ENCODE results near the gene FRMD4A.

Gene FRMD4A

DNA sequence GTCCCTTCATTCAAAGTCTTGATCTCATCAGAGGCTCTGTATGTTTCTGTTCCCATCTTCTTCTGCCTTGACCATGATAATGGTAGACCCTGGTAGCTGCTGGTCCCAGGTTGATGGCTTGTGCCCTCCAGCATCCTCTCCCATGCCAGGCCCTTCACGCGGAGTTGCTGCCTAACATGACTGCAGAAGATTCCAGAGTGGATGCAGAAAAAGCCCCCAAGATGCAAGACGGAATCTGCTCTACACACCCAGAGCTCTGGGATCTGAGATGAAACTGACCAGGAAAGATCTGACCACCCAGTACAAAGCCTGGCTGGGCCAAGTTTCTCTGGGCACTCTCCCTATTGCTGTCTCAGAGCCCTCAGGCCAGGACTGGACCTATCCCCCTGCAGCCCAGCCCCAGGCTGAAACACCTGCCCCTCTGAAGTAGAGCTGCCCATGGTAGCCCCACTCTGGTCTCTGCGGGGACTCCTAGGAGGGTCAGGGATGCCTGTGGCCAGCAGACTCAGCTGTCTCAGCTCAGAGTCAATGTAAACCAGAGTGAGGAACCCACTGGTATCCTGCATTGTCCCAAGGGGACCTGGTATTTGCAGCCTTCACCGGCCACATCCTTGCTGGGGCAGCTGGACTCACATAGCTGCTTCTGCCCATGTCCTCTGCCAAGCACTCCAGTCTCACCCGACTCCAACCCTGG, 9.5 kb upstream of the FRMD4A start:
- no peak for DNase-seq (ENCODE audit: low read depth in 2 of 2)

DNA sequence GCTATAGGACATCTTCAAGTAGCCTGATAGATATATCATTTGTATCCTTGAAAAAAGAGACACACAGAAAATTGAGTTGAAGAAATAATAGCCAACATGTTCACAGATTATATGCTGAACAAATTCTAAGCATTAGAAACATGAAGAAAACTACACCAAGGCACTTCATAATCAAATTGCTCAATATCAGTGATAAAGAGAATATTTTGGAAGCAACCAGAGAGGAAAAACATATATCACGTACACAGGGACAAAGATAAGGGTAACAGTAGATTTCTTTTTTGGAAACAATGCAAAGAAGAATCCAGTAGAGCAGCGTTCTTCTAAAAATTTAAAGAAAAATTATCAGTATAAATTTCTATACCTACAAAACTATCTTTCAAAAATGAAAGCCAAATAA, 6.0 kb upstream of the FRMD4A start:
- DNase-seq (ENCODE audit: low read depth in 2 of 2) = no peak

DNA sequence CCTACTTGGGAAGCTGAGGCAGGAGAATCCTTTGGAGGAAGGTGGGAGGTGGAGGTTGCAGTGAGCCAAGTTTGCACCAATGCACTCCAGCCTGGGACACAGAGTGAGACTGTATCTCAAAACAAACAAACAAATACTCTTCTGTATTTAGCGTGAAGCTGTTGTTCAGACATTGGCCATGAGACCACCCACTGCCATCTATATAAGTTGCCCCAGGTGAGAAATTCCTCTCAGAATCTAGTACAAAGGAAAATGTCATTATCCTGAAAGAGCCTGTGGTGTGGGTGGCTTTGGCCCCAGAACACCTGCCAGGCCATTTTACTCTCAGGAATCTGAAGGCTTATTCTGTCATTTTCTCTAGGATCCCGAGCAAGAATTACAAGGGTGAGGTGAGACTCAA, 4.0 kb upstream of the FRMD4A start:
- DNase-seq (ENCODE audit: low read depth in 2 of 2) = no peak

GRCh38 chr10:14333606-14334005, 2.9 kb upstream of the FRMD4A start:
- DNase-seq (ENCODE audit: low read depth in 2 of 2) = no peak

DNA sequence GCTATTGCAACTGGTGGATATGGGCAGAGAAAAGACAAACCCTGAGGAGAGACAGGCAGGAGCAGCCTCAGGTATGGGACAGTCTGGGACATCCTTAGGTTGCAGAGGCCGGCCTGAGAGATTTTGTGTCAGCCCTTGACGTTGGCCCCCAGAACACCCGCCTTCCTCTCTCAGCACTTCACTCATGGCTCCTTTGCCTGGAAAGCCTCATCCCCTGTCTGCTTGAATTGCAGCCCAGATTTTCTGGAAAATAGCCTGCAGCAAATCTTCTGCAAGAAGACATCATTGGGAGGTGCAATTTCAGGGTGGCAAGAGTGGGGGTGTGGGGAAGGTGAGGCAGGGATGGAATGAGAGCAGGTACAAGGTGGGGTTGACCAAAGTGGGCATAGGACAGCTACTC, 2.2 kb upstream of the FRMD4A start:
- DNase-seq (ENCODE audit: low read depth in 2 of 2) = no peak

DNA sequence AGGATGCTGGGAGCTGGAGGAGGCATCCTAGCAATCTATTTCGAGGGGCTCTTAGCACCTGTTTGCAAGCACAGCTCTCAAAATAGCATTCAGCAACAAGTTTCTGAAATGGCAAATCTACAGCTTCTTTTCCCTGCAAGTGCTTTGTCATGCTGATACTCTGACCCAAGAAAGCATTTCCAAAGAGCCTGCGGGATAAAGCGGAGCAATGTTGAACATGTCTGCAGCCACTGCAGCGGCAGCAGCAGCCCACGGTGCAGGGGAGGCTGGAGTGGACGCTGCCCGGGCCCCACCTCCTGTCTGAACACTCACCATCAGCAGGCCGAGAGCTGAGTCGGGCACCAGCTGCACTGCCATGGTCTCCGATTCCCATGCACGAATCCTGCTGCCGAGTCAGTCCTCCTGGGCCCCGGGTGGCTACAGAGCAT, 964 bp downstream of the FRMD4A start:
- no peak for DNase-seq (ENCODE audit: low read depth in 2 of 2)

DNA sequence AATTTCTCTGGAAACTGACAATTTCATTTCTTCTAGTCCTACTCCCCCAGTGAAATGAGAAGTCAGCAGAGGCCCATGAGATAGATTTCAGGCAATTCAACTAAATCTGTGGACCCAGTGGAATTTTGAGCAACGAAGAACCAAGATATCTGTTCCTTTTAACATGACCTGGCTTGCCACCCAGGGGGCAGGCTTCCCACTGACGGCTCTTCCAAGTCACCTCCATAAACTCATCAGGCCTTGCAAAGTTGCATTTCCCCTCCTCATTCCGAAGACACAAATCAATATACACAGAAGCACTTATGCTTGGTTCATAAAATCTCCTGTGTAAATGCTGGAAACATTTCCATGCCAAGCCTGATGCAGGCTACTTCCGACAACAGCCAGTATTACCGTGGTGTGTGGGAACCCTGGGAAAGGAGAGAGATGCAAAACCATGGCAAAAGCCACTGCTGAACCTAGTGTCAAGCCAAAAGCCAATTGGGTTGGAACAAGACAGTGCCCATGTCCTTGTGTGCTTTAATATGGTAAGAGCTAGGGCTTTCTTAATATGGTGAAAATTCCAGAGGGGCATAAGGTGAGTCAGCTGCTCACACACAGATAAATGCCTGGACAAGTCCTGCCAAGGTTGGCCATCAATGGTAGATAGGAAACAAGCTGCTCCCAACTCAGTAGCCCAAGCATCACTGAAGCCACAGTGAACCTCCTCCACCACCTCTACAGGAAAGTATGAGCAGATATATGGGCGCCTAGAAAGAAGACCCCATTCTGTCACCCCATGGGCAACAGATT, 1.6 kb downstream of the FRMD4A start:
- no peak for DNase-seq (ENCODE audit: low read depth in 2 of 2)

- no peak for DNase-seq (ENCODE audit: low read depth in 2 of 2)
Observed at GRCh38 chr10:14327527-14327926, 3.2 kb downstream of the FRMD4A start.

GRCh38 chr10:14326581-14326980, 4.1 kb downstream of the FRMD4A start:
- no peak for DNase-seq (ENCODE audit: low read depth in 2 of 2)

- peak; percentile 3 to 5 for DNase-seq (ENCODE audit: low read depth in 2 of 2)
Observed at GRCh38 chr10:14325325-14325955, 5.3 kb downstream of the FRMD4A start.

DNA sequence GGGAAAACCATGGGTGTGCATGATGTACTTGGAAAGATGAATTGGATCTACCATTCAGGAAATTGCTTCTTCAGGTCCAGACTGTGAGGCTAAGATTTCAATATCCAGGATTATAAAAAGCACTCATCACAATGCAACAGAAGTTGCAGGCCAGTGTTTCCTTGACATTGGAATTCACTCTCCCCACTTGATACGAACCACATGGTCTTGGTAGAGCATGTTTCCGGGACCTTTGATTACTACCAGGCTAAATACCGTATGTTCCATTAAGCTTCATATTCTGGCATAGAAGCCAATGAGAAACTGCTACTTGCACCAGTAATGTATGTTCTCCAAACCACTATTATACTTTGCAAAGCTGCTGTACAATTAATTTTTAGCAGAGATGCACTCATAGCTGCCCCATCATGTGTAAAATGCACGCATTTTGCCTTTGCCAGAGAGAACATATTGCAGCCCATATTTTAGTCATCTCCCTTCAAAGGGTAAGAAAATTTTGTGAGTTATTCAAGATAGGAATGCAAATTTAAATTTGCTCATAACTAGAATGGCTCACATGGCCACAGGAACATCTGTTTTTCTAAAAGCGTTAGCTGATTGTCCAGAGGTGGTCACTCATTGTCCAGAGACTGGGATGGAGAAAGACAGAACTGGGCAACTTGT, 8.1 kb downstream of the FRMD4A start:
- no peak for DNase-seq (ENCODE audit: low read depth in 2 of 2)

GRCh38 chr10:14318007-14318406, 12.7 kb downstream of the FRMD4A start:
- DNase-seq (ENCODE audit: low read depth in 2 of 2) = no peak

DNA sequence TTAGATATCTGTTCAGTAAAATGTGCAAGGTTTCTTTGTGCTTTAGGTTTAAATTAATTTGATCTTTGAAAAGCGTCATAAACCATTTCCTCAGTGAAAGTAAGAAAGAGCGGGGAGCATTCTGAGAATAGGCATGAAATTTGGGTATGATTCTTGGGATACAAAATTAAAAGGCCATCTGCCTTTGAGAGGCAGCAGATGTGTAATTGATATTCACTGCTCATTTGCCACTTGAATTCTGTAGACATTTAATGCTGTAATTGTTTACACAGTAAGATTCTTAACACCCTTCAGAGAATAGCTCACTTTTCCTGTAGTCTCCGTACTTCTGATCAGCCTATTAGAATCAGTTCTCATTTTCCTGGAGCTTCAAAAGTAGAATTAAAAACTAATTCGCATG, 18.7 kb downstream of the FRMD4A start:
- no peak for DNase-seq (ENCODE audit: low read depth in 2 of 2)

DNA sequence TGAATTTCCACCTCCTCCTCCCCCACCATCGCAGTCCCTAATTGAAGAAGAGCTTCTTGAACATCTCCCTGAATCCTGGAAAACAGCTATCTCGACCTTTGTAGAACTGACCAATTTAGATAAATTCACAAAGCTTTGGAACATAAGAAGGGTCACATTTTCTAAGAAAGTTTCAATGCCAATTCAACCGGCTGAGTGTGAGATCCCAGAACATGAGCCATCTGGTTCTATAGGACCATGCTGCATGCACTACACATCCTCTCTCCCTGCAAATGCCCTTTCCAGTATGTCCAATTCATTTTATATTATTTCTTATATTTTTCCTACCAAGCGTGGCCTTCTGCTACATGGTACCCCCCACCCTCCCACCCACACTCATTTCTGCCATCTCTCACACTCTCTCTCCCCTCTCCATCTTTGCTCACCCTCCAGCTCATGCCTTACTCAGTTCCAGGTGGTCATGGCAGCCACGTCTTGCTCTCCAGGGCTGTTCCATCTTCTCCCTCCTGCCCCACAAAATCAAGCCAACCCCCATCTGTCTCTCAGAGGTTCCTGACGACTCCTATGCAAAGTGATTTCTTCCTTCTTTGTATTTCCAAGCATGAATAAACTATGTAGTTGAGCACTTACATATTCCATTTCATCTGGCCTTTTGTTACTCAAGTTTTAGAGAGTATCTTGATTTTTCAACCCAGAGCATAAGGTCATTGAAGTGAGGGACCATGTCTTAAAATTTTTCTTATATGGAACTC, 19.3 kb downstream of the FRMD4A start:
- DNase-seq (ENCODE audit: low read depth in 2 of 2) = no peak

- DNase-seq (ENCODE audit: low read depth in 2 of 2) = no peak
Observed at GRCh38 chr10:14309593-14309992, 21.1 kb downstream of the FRMD4A start.

GRCh38 chr10:14306190-14306589, 24.5 kb downstream of the FRMD4A start:
- DNase-seq (ENCODE audit: low read depth in 2 of 2) = no peak

DNA sequence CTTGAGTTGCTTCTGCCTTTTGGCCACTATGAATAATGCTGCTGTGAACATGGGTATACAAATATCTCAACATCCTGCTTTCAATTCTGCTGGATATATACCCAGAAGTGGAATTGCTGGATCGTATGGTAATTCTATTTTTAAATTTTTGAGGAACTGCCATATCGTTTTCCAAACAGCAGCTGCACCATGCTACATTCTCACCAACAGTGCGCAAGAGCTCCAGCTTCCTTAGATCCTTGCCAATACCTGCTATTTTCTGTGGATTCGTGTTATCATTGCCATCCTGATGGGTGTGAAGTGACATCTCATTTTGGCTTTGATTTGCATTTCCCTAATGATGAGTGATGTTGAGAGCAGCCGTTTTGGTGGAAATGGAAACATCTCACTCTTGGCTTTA, 26.7 kb downstream of the FRMD4A start:
- DNase-seq (ENCODE audit: low read depth in 2 of 2) = no peak

DNA sequence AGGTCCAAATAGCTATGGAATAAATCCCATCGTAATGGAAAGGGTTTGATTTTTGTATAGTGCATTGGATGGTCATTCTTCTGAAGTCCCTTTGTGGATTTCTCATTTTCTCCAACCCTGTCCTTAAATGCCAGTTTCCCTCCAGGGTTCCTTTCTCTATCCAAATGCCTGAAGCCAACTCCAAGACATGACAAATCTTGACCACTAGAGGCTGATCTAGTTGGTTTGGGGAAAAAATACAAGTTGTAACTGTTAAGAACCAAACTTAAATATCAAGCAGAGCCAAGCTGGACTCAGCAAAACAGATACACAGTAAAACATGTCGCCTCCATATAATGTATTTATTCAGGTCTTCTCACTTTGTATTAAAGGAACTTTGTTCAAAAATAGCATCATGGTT, 28.7 kb downstream of the FRMD4A start:
- DNase-seq (ENCODE audit: low read depth in 2 of 2) = no peak

DNA sequence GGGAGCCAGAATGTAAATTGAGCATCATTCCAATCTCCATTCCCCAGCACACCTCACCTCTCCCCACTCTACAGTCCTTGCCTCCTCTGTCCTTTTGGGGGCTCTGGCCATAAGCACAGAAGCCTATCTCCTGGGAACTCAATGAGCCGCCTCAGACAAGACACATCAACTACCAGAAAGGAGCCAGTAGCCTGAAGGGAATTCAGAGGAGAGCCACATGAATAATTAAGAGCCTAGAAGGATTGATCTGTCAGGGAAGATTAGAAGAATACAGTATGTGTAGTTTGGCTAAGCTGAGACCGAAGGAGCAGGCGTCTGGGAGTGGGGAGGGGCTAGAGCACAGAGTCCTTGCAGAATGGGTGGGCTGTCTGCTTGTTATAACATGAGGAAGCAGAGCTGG, 31.2 kb downstream of the FRMD4A start:
- DNase-seq (ENCODE audit: low read depth in 2 of 2) = no peak

DNA sequence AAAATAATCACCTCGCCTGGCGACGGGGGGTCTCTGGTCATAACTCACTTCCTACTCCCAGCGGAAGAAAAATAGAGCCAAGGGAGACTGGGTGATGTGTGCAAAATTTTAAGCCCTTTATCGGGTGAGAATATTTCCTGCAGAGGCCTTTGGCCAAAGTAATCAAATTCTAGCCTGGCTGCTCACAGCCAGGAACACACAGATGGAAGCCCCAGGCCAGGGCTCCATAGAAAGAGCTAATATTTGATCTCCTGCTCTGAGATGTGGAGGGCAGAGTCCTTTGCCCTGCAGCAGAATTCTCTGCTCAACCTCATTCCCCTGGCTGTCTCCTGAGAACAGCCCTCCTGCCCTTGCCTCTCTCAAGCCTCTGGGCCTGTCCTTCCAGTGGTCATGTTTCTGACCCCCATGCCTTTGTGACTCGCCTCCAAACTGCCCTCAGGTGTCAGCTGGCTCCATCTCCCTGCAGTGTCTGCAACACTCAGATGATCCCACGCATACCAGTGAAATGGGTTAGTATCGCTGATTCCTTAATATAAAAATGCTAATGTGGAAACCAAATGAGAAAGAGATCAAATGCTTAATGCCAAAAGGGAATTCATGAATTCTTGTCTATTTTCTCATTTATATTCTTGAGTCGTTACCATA, 34.5 kb downstream of the FRMD4A start:
- DNase-seq (ENCODE audit: low read depth in 2 of 2) = no peak

DNA sequence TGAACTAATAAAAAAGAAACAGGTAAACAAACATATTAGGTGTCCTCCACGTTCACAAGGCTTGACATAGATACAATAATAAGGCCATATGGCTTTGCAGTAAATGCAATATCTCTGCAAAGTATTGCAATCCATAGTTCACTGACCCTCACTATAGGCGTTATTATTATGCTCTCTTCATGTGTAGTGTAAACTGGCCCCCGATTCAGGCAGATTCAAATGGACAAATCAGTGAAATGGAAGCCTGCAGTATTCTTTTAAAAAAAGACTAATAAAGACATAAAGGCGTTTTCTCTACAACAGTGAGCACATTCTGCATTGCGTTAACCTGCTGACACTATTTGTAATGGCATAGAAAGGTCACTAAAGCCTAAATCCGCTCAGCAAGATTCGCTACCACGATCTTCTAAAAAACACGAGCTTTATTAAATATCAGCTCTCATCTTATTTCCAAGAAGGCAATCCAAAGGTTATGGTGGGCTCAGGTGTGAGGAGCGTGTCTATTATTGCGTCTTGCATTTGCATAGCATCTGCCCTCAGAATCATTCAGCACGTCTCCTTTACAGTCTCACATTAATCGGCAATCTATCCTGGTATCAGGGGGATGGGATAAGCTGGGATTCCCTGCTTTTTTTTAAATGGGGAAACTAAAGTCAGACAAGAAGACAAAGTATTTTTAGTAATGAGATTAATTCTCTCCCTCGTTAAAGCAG, 36.2 kb downstream of the FRMD4A start:
- DNase-seq (ENCODE audit: low read depth in 2 of 2) = no peak
